ENCODE measurements around the gene PRRT4. TPM values are rescaled to one million over a fixed set of nuclear protein-coding genes. Genes with fewer than 3 reads are reported as not detected.

The PRRT4 gene
- total and polyA plus RNA-seq, 2 of the 13 experiments (the other 11 are each of a cell fraction or from before 2014, with no cell fraction given) = not detected

DNA sequence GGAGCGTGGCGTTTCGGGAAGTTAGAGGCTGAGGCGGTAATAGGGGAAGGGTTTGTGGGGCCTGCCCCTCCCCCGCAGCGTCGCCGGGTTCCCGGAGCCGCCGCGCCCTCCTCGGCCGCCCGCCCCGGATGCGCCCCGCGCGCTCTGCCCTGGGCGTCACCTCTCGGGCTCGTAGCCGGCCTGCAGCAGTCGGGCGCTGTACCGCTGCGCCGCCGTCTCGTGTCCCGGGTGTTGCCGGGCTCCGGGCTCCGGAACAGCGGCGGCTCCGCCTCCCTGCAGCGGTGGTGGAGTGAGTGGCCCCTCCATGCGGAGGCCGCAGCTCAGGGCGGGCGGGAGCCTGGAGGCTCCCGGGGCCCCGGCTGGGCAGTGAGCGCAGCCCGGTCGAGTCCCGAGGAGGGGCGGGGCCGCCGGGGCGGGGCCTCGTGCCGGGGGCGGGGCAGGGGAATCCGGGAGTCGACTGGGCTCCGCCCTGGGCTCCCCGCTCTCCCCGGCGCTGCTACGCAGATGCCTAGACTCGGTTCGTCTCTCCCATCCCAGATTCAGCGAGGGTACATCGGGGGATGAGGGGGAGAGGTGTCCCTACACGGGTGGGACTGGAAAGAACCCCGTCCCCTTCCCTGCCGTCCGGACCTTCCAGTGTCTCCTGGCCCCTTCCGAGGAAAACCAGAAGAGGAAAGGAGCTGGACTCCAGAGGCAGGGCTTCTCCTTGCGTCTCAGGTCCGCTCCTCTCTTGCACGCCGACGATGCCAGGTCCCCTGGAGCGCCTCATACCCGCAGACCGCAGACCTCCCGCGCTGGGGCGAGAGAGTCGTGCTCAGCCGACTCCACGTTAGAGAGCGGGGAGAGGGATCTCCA is 48.3 kb upstream of the PRRT4 start, which contains the start of gene IMPDH1 (continued):
- TF ChIP-seq ZNF652 (CRISPR knock-in tag; IDR thresholded peaks at IDR 0.05; ENCODE audit: borderline replicate concordance, low read depth) (no peak), CHCHD3 (CRISPR knock-in tag; IDR thresholded peaks at IDR 0.05) (no peak), POLR2AphosphoS2 (IDR thresholded peaks at IDR 0.05; ENCODE audit: low read depth, low read length) (no peak), BCL6 (CRISPR knock-in tag; IDR thresholded peaks at IDR 0.05) (0 out of 2 replicates have a peak, but pooled peaks have one; percentile 22), ZNF563 (CRISPR knock-in tag; IDR thresholded peaks at IDR 0.05) (peak; percentile 66; the same call in 1 of the 2 replicates), MTA3 (CRISPR knock-in tag; IDR thresholded peaks at IDR 0.05) (no peak), ISX (CRISPR knock-in tag; conservative IDR thresholded peaks at IDR 0.05) (no peak), NRL (CRISPR knock-in tag; IDR thresholded peaks at IDR 0.05; ENCODE audit: borderline replicate concordance) (no peak), KAT8 (CRISPR knock-in tag; IDR thresholded peaks at IDR 0.05) (peak; percentile 52; the same call in 1 of the 2 replicates), ZBTB42 (CRISPR knock-in tag; IDR thresholded peaks at IDR 0.05) (no peak), GATAD2A (CRISPR knock-in tag; IDR thresholded peaks at IDR 0.05) (no peak), PRDM4 (CRISPR knock-in tag; IDR thresholded peaks at IDR 0.05; ENCODE audit: borderline replicate concordance) (no peak), SALL1 (CRISPR knock-in tag; IDR thresholded peaks at IDR 0.05) (peak; percentile 34), ATF4 (CRISPR knock-in tag; IDR thresholded peaks at IDR 0.05) (0 out of 4 replicates have a peak, but pooled peaks of 1 of the 2 experiments have one; percentile 15), SRF (IDR thresholded peaks at IDR 0.05; ENCODE audit: low read depth, low read length) (no peak), MED13 (CRISPR knock-in tag; IDR thresholded peaks at IDR 0.05) (no peak), SAFB2 (CRISPR knock-in tag; IDR thresholded peaks at IDR 0.05; ENCODE audit: borderline replicate concordance, low read depth) (peak; percentile 72; the same call in 1 of the 2 replicates), ZBTB14 (CRISPR knock-in tag; IDR thresholded peaks at IDR 0.05) (no peak), KLF6 (CRISPR knock-in tag; IDR thresholded peaks at IDR 0.05) (0 out of 2 replicates have a peak, but pooled peaks have one; percentile 34)
- TF ChIP-seq, protein P1, sequence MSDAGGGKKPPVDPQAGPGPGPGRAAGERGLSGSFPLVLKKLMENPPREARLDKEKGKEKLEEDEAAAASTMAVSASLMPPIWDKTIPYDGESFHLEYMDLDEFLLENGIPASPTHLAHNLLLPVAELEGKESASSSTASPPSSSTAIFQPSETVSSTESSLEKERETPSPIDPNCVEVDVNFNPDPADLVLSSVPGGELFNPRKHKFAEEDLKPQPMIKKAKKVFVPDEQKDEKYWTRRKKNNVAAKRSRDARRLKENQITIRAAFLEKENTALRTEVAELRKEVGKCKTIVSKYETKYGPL (CRISPR knock-in tag; IDR thresholded peaks at IDR 0.05) = no peak
- TF ChIP-seq, protein P2, sequence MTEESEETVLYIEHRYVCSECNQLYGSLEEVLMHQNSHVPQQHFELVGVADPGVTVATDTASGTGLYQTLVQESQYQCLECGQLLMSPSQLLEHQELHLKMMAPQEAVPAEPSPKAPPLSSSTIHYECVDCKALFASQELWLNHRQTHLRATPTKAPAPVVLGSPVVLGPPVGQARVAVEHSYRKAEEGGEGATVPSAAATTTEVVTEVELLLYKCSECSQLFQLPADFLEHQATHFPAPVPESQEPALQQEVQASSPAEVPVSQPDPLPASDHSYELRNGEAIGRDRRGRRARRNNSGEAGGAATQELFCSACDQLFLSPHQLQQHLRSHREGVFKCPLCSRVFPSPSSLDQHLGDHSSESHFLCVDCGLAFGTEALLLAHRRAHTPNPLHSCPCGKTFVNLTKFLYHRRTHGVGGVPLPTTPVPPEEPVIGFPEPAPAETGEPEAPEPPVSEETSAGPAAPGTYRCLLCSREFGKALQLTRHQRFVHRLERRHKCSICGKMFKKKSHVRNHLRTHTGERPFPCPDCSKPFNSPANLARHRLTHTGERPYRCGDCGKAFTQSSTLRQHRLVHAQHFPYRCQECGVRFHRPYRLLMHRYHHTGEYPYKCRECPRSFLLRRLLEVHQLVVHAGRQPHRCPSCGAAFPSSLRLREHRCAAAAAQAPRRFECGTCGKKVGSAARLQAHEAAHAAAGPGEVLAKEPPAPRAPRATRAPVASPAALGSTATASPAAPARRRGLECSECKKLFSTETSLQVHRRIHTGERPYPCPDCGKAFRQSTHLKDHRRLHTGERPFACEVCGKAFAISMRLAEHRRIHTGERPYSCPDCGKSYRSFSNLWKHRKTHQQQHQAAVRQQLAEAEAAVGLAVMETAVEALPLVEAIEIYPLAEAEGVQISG (CRISPR knock-in tag; IDR thresholded peaks at IDR 0.05) = peak; percentile 27

All from HepG2 (cell line).